DMS53 (cell line): Measurements from ENCODE around the gene EEF1AKMT1.
"Not testable (repeated sequence)": the region's sequence is repeated elsewhere in the genome, so short reads cannot be mapped to it uniquely, and the experiment has no call there.

Experiments
- DNase-seq: peaks from one replicate; lab custom pipeline; 2025; lab: John Stamatoyannopoulos, UW

Gene EEF1AKMT1

GRCh38 chr13:20778311-20778710, 4.5 kb upstream of the EEF1AKMT1 start:
- no peak for DNase-seq

- no peak for DNase-seq
Measured at GRCh38 chr13:20776751-20777150, 3.0 kb upstream of the EEF1AKMT1 start.

- no peak for DNase-seq
Measured at GRCh38 chr13:20775961-20776360, 2.2 kb upstream of the EEF1AKMT1 start.

- DNase-seq, result peak; percentile 8
Measured at GRCh38 chr13:20774746-20775145, 985 bp upstream of the EEF1AKMT1 start.

GRCh38 chr13:20772401-20773131, 1.2 kb downstream of the EEF1AKMT1 start:
- peak; percentile 21 for DNase-seq

- no peak for DNase-seq
Measured at GRCh38 chr13:20769834-20770233, 3.9 kb downstream of the EEF1AKMT1 start.

GRCh38 chr13:20769091-20769490, 4.7 kb downstream of the EEF1AKMT1 start:
- peak; percentile 29 for DNase-seq

- DNase-seq, result no peak
Measured at GRCh38 chr13:20767309-20767943, 6.3 kb downstream of the EEF1AKMT1 start.

- DNase-seq, result no peak
Measured at GRCh38 chr13:20760872-20761271, 12.9 kb downstream of the EEF1AKMT1 start.

- no peak for DNase-seq
Measured at GRCh38 chr13:20754009-20754408, 19.8 kb downstream of the EEF1AKMT1 start.

- no peak for DNase-seq
Measured at GRCh38 chr13:20749377-20749776, 24.4 kb downstream of the EEF1AKMT1 start.

GRCh38 chr13:20743830-20744404, 29.8 kb downstream of the EEF1AKMT1 start:
- not testable (repeated sequence) for DNase-seq

- no peak for DNase-seq
Measured at GRCh38 chr13:20740021-20740420, 33.7 kb downstream of the EEF1AKMT1 start.

GRCh38 chr13:20738616-20739015, 35.1 kb downstream of the EEF1AKMT1 start:
- DNase-seq, result no peak

GRCh38 chr13:20729633-20730585, 43.9 kb downstream of the EEF1AKMT1 start:
- no peak for DNase-seq

GRCh38 chr13:20728579-20729311, 45.0 kb downstream of the EEF1AKMT1 start:
- no peak for DNase-seq

GRCh38 chr13:20727856-20728255, 45.9 kb downstream of the EEF1AKMT1 start:
- DNase-seq, result no peak

- peak; percentile 71 for DNase-seq
Measured at GRCh38 chr13:20721454-20722357, 52.1 kb downstream of the EEF1AKMT1 start.

- DNase-seq, result no peak
Measured at GRCh38 chr13:20721058-20721453, 52.7 kb downstream of the EEF1AKMT1 start.

GRCh38 chr13:20720499-20720898, 53.3 kb downstream of the EEF1AKMT1 start:
- no peak for DNase-seq
